Erythroblast (primary cell): Measurements from ENCODE around the gene ARIH1.

Experiments
- GATA1 ChIP-seq: IDR thresholded peaks from 2 replicates; pipeline ENCODE4 v1.6.1; 2011; ENCODE audit warnings: low read depth, mild to moderate bottlenecking, control low read depth, low read length, moderate library complexity
- POLR2A ChIP-seq: IDR thresholded peaks from 2 replicates; pipeline ENCODE4 v1.6.1; 2011; ENCODE audit warnings: mild to moderate bottlenecking, low read length

GRCh38 chr15:72579814-72580213, 105.7 kb downstream of the ARIH1 start:
- TF ChIP-seq POLR2A (no peak), GATA1 (no peak)
